ENCODE results near the gene PLCL1.

Gene PLCL1

DNA sequence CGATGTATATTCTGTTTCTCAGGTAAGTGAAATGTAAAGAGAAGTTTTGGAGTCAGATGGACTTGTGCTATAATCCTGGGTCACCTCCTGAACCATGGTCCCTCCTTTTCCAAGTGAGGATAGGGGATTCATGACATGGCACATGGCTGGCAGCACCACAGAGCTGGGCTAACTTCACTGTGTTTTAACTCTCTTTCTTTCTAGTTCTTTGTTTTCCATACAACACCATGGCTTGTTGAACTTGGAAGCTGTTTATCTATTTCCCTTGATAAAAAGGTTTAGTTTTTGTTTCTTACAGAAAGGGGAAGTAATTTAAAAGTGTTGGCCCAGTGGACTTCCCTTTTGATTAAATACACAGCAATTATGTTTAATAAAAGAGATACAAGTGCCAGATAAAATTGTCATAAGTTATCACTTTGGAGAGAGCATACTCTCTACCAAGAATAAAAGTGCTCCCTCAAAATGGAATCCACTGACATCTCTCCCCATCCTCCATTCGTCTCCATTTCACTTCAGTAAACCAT, 90.4 kb downstream of the PLCL1 start:
- ChIA-PET POLR2A (no interaction called here), CTCF (no interaction called here)
- no peak for TF ChIP-seq FOXA1 (IDR thresholded peaks at IDR 0.05)
- no peak for TF ChIP-seq LEF1 (IDR thresholded peaks at IDR 0.05; ENCODE audit: borderline replicate concordance)
- no peak for TF ChIP-seq SUZ12 (IDR thresholded peaks at IDR 0.05)
- TF ChIP-seq CTBP1 (IDR thresholded peaks at IDR 0.05; ENCODE audit: borderline replicate concordance): no peak
- TF ChIP-seq ELF4 (IDR thresholded peaks at IDR 0.05): no peak
- TF ChIP-seq BHLHE40 (IDR thresholded peaks at IDR 0.05; ENCODE audit: borderline replicate concordance): no peak
- TF ChIP-seq, protein P1, sequence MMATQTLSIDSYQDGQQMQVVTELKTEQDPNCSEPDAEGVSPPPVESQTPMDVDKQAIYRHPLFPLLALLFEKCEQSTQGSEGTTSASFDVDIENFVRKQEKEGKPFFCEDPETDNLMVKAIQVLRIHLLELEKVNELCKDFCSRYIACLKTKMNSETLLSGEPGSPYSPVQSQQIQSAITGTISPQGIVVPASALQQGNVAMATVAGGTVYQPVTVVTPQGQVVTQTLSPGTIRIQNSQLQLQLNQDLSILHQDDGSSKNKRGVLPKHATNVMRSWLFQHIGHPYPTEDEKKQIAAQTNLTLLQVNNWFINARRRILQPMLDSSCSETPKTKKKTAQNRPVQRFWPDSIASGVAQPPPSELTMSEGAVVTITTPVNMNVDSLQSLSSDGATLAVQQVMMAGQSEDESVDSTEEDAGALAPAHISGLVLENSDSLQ (IDR thresholded peaks at IDR 0.05): no peak
- no peak for TF ChIP-seq ARNT (IDR thresholded peaks at IDR 0.05)
- DNase-seq (ENCODE audit: extremely low spot score): no peak

- DNase-seq (ENCODE audit: extremely low spot score): no peak
- ChIA-PET POLR2A (no interaction called here), CTCF (no interaction called here)
- no peak for TF ChIP-seq FOXA1 (IDR thresholded peaks at IDR 0.05)
- TF ChIP-seq ZNF384 (IDR thresholded peaks at IDR 0.05): no peak
- TF ChIP-seq, protein P1 (IDR thresholded peaks at IDR 0.05): no peak
- TF ChIP-seq HDGF (IDR thresholded peaks at IDR 0.05; ENCODE audit: borderline replicate concordance): no peak
- TF ChIP-seq NFRKB (IDR thresholded peaks at IDR 0.05): no peak
- no peak for TF ChIP-seq FOXM1 (IDR thresholded peaks at IDR 0.05; ENCODE audit: borderline replicate concordance)
- TF ChIP-seq ARNT (IDR thresholded peaks at IDR 0.05): no peak
- no peak for TF ChIP-seq FOXK2 (IDR thresholded peaks at IDR 0.05)
- TF ChIP-seq BHLHE40 (IDR thresholded peaks at IDR 0.05; ENCODE audit: borderline replicate concordance): no peak
- no peak for TF ChIP-seq SP1 (IDR thresholded peaks at IDR 0.05)
- TF ChIP-seq L3MBTL2 (conservative IDR thresholded peaks at IDR 0.05): no peak
- no peak for TF ChIP-seq TARDBP (IDR thresholded peaks at IDR 0.05)
- TF ChIP-seq SUZ12 (IDR thresholded peaks at IDR 0.05): no peak
- no peak for TF ChIP-seq CTBP1 (IDR thresholded peaks at IDR 0.05; ENCODE audit: borderline replicate concordance)
- TF ChIP-seq LEF1 (IDR thresholded peaks at IDR 0.05; ENCODE audit: borderline replicate concordance): no peak
- no peak for TF ChIP-seq ELF4 (IDR thresholded peaks at IDR 0.05)
Measured at GRCh38 chr2:197897960-197898678, 93.7 kb downstream of the PLCL1 start.

GRCh38 chr2:197904446-197904845, 100.1 kb downstream of the PLCL1 start:
- POLR2A ChIA-PET: no interaction called here
- CTCF ChIA-PET: no interaction called here
- TF ChIP-seq ARNT (IDR thresholded peaks at IDR 0.05) (no peak), SP1 (IDR thresholded peaks at IDR 0.05) (no peak), L3MBTL2 (conservative IDR thresholded peaks at IDR 0.05) (no peak)
- no peak for DNase-seq (ENCODE audit: extremely low spot score)

- POLR2A ChIA-PET: no interaction called here
- TF ChIP-seq SUZ12 (IDR thresholded peaks at IDR 0.05) (no peak), ELF4 (IDR thresholded peaks at IDR 0.05) (no peak), FOXM1 (IDR thresholded peaks at IDR 0.05; ENCODE audit: borderline replicate concordance) (no peak), ZNF384 (IDR thresholded peaks at IDR 0.05) (no peak), ARNT (IDR thresholded peaks at IDR 0.05) (no peak), L3MBTL2 (conservative IDR thresholded peaks at IDR 0.05) (no peak), FOXA1 (IDR thresholded peaks at IDR 0.05) (no peak), NFRKB (IDR thresholded peaks at IDR 0.05) (no peak), CTBP1 (IDR thresholded peaks at IDR 0.05; ENCODE audit: borderline replicate concordance) (no peak), SP1 (IDR thresholded peaks at IDR 0.05) (no peak), HDGF (IDR thresholded peaks at IDR 0.05; ENCODE audit: borderline replicate concordance) (no peak), LEF1 (IDR thresholded peaks at IDR 0.05; ENCODE audit: borderline replicate concordance) (no peak), FOXK2 (IDR thresholded peaks at IDR 0.05) (no peak), BHLHE40 (IDR thresholded peaks at IDR 0.05; ENCODE audit: borderline replicate concordance) (no peak)
- TF ChIP-seq, protein P1 (IDR thresholded peaks at IDR 0.05): no peak
- CTCF ChIA-PET: no interaction called here
- no peak for DNase-seq (ENCODE audit: extremely low spot score)
Measured at GRCh38 chr2:197908156-197908555, 103.8 kb downstream of the PLCL1 start.

- CTCF ChIA-PET: interaction anchor here (0.6 kb wide), 1 partner anchor 105 kb away, joined by 3 read pairs; the partner anchor contains the start of gene PLCL1
- DNase-seq (ENCODE audit: extremely low spot score): no peak
- POLR2A ChIA-PET: no interaction called here
- TF ChIP-seq FOXA1 (IDR thresholded peaks at IDR 0.05): no peak
- TF ChIP-seq ZNF384 (IDR thresholded peaks at IDR 0.05): no peak
- TF ChIP-seq ELF4 (IDR thresholded peaks at IDR 0.05): no peak
- TF ChIP-seq HDGF (IDR thresholded peaks at IDR 0.05; ENCODE audit: borderline replicate concordance): no peak
- no peak for TF ChIP-seq BHLHE40 (IDR thresholded peaks at IDR 0.05; ENCODE audit: borderline replicate concordance)
- TF ChIP-seq CTBP1 (IDR thresholded peaks at IDR 0.05; ENCODE audit: borderline replicate concordance): no peak
- TF ChIP-seq LEF1 (IDR thresholded peaks at IDR 0.05; ENCODE audit: borderline replicate concordance): no peak
- no peak for TF ChIP-seq TARDBP (IDR thresholded peaks at IDR 0.05)
Measured at GRCh38 chr2:197908990-197909776, 104.8 kb downstream of the PLCL1 start.

DNA sequence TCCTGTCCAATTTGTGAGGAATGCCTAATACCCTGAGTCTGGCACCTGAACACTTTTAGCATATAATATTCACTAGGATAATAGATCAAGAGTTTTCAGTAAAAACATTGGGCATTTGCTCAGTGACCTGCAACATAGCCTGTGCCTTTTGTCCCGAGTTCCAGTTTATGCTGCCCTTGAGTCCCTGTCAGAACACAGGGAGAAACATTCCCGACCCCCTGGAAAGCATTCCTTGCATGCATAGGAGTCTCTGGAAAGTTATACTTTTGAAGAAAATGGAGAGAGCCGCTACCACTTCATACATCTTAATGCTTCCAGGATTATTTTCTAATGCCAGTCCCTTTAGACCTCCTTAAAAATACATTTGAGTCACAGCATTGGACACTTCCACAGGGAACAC, 107.3 kb downstream of the PLCL1 start:
- ChIA-PET POLR2A (no interaction called here), CTCF (no interaction called here)
- no peak for TF ChIP-seq NFRKB (IDR thresholded peaks at IDR 0.05)
- TF ChIP-seq L3MBTL2 (conservative IDR thresholded peaks at IDR 0.05): no peak
- DNase-seq (ENCODE audit: extremely low spot score): no peak
